Central memory CD4-positive, alpha-beta T cell (primary cell): ENCODE data around the gene UBE2Q1.

Experiments used
- DNase-seq: peaks from one replicate; pipeline ENCODE4 v3.0.0; 2022

The UBE2Q1 gene

GRCh38 chr1:154502066-154502743, 56.3 kb downstream of the UBE2Q1 start, which contains the start of the genes SHE and TDRD10:
SHE (minus strand) TSS chr1:154502412; CDS start chr1:154502026, 386 bp downstream.
TDRD10 (plus strand) TSS chr1:154502219; CDS start chr1:154506904, 4,685 bp downstream.
- DNase-seq, result no peak

DNA sequence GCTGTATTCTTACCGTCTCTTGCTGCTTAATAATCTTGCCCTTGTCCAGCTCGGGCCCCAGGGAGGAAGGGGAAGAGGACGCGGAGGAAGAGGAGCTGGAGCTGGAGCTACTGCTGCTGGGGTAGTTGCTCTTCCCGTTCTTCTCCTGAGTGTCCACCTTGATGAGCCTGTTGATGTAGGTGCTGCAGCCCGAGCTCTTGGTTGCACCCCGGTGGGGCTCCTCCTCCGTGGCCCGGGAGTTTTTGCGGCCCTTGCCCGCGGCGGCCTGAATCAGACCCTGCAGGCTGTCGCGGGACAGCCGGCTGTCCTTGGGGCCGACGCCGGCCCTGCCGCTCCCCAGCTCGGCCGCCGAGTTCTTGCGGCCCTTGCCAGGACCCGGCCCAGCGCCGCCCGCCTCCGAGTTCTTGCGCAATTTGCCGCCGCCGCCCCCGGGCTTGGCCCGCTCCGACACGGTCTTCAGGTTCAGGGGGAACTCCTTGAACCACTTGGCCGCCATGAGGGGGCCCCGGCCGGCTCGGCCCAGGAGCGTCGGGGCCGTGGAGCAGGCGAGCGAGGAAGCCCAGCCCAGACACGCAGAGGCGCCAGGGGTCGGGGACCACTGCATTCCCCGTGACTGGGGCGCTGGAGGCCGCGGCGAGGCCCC, 56.9 kb downstream of the UBE2Q1 start:
- no peak for DNase-seq

- no peak for DNase-seq
Observed at GRCh38 chr1:154500533-154500932, 57.9 kb downstream of the UBE2Q1 start.

DNA sequence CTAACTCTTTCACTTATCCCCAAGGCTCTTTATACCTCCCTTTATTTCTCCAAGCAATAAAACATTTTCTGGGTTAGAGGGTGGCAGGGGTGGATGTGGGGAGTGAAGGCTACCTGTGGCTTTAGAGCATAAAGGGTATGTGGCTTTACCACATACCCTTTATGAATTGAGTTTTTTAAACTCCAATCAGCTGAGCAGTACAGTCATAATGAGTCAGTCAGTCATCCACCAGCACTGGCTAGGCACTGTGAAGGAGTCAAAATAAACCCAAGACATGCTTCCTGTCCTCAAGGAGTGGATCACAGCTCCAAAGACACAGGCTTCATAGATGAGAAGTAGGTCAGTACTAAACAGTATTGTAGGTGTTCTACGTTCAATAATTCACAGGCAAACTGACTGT, 59.0 kb downstream of the UBE2Q1 start:
- DNase-seq, result no peak
